ENCODE data around the gene S100A2.
"Not testable (repeated sequence)": the region's sequence is repeated elsewhere in the genome, so short reads cannot be mapped to it uniquely, and the experiment has no call there.

Gene S100A2

GRCh38 chr1:153587314-153587713 lies 21.7 kb upstream of the S100A2 start:
- no peak overlapping the region for H3K4me3 ChIP-seq (ENCODE audit: severe bottlenecking)
- ATAC-seq (ENCODE audit: low read depth) (no peak), DNase-seq (ENCODE audit: low spot score) (no peak)
- no peak overlapping the region for H3K27ac ChIP-seq (ENCODE audit: poor library complexity, severe bottlenecking)
- H3K36me3 ChIP-seq (ENCODE audit: low read depth): no peaks in the 10 kb centered on the region
- TF ChIP-seq, protein P1, sequence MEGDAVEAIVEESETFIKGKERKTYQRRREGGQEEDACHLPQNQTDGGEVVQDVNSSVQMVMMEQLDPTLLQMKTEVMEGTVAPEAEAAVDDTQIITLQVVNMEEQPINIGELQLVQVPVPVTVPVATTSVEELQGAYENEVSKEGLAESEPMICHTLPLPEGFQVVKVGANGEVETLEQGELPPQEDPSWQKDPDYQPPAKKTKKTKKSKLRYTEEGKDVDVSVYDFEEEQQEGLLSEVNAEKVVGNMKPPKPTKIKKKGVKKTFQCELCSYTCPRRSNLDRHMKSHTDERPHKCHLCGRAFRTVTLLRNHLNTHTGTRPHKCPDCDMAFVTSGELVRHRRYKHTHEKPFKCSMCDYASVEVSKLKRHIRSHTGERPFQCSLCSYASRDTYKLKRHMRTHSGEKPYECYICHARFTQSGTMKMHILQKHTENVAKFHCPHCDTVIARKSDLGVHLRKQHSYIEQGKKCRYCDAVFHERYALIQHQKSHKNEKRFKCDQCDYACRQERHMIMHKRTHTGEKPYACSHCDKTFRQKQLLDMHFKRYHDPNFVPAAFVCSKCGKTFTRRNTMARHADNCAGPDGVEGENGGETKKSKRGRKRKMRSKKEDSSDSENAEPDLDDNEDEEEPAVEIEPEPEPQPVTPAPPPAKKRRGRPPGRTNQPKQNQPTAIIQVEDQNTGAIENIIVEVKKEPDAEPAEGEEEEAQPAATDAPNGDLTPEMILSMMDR (IDR thresholded peaks at IDR 0.05; ENCODE audit: poor library complexity, severe bottlenecking): no peak
- no peaks in the 10 kb centered on the region for H3K9me3 ChIP-seq (ENCODE audit: severe bottlenecking)
- no peaks in the 10 kb centered on the region for H3K27me3 ChIP-seq (ENCODE audit: insufficient read depth, poor library complexity, severe bottlenecking)
- peaks cover 3% of the 10 kb centered on the region for H3K4me1 ChIP-seq (ENCODE audit: insufficient read depth, poor library complexity, severe bottlenecking)

DNA sequence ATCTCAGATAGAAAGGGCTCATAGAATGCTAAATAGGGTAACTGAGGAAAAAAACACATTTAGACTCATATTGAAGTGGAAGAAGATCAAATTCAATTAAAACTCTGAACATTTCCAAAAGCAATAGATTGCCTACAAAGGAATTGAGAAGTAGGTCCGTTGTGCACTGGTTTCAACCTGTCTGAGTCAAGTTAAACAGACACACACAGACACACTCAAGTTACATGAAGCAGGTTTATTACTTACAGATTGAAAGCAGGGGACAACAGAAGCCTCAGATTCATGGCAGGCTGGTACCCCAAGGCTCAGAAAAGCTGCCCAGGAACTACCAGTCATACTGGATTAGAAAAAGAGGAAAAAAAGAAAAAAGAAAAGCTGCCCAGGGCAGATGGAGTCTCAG lies 20.7 kb upstream of the S100A2 start:
- no peaks in the 10 kb centered on the region for H3K27me3 ChIP-seq (ENCODE audit: insufficient read depth, poor library complexity, severe bottlenecking)
- no peak overlapping the region for H3K4me3 ChIP-seq (ENCODE audit: severe bottlenecking)
- H3K36me3 ChIP-seq (ENCODE audit: low read depth): no peaks in the 10 kb centered on the region
- H3K4me1 ChIP-seq (ENCODE audit: insufficient read depth, poor library complexity, severe bottlenecking): peaks cover 3% of the 10 kb centered on the region
- DNase-seq (ENCODE audit: low spot score) (no peak), ATAC-seq (ENCODE audit: low read depth) (no peak)
- H3K27ac ChIP-seq (ENCODE audit: poor library complexity, severe bottlenecking): no peak overlapping the region
- TF ChIP-seq, protein P1 (IDR thresholded peaks at IDR 0.05; ENCODE audit: poor library complexity, severe bottlenecking): no peak
- H3K9me3 ChIP-seq (ENCODE audit: severe bottlenecking): no peaks in the 10 kb centered on the region

DNA sequence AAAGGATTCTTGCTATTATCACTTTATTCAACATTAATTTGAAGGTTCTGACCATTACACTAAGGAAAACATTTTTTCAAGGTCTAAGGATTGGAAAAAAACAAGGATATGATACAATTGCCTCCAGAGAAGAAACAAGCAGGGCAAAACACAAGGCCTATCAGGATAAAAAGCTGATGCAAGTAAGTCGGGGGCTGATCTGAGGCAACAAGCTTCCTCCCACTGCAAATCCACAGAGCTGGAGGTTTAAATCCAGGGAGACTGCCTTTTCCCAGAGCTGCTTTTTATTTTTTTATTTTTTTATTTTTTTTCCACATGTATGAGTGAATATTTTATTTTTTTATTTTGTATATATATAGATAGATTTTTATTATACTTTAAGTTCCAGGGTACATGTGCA lies 19.4 kb upstream of the S100A2 start:
- TF ChIP-seq, protein P1 (IDR thresholded peaks at IDR 0.05; ENCODE audit: poor library complexity, severe bottlenecking): no peak
- DNase-seq (ENCODE audit: low spot score): no peak
- H3K27me3 ChIP-seq (ENCODE audit: insufficient read depth, poor library complexity, severe bottlenecking): no peaks in the 10 kb centered on the region

DNA sequence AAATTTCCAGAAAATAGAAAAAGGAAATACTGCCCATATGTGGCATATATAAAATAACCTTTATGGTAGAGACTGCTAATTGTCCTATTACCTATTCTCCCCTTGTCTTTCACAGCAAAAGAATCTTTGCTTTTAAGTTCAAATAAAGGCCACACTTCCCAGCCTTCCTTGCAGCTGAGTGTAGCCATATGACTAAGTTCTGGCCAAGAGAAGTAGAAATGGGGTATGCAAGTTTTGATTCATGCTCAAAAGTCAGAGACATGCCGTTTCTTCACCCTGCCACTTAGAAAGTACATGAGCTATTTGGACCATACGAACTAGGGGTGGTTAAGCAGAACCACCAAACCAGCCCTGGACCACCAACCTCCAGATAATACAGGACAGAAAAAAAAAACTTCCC lies 18.3 kb upstream of the S100A2 start:
- no peak overlapping the region for H3K27ac ChIP-seq (ENCODE audit: poor library complexity, severe bottlenecking)
- TF ChIP-seq, protein P1 (IDR thresholded peaks at IDR 0.05; ENCODE audit: poor library complexity, severe bottlenecking): no peak
- H3K9me3 ChIP-seq (ENCODE audit: severe bottlenecking): no peaks in the 10 kb centered on the region
- H3K36me3 ChIP-seq (ENCODE audit: low read depth): no peaks in the 10 kb centered on the region
- no peak for DNase-seq (ENCODE audit: low spot score)
- no peak for ATAC-seq (ENCODE audit: low read depth)
- H3K27me3 ChIP-seq (ENCODE audit: insufficient read depth, poor library complexity, severe bottlenecking): no peaks in the 10 kb centered on the region
- H3K4me1 ChIP-seq (ENCODE audit: insufficient read depth, poor library complexity, severe bottlenecking): peaks cover 3% of the 10 kb centered on the region
- H3K4me3 ChIP-seq (ENCODE audit: severe bottlenecking): no peak overlapping the region

More for the DNA sequence above, 19.4 kb upstream of the S100A2 start:
- peaks cover 3% of the 10 kb centered on the region for H3K4me1 ChIP-seq (ENCODE audit: insufficient read depth, poor library complexity, severe bottlenecking)
- no peak overlapping the region for H3K4me3 ChIP-seq (ENCODE audit: severe bottlenecking)
- no peak overlapping the region for H3K27ac ChIP-seq (ENCODE audit: poor library complexity, severe bottlenecking)
- H3K36me3 ChIP-seq (ENCODE audit: low read depth): no peaks in the 10 kb centered on the region
- no peak for ATAC-seq (ENCODE audit: low read depth)
- H3K9me3 ChIP-seq (ENCODE audit: severe bottlenecking): no peaks in the 10 kb centered on the region

- ATAC-seq (ENCODE audit: low read depth); DNase-seq (ENCODE audit: low spot score); H3K27me3 ChIP-seq (ENCODE audit: insufficient read depth, poor library complexity, severe bottlenecking); H3K4me3 ChIP-seq (ENCODE audit: severe bottlenecking); H3K36me3 ChIP-seq (ENCODE audit: low read depth); H3K9me3 ChIP-seq (ENCODE audit: severe bottlenecking); H3K4me1 ChIP-seq (ENCODE audit: insufficient read depth, poor library complexity, severe bottlenecking); H3K27ac ChIP-seq (ENCODE audit: poor library complexity, severe bottlenecking): not testable (repeated sequence)
Measured at GRCh38 chr1:153583514-153583913, 17.9 kb upstream of the S100A2 start.

- H3K27ac ChIP-seq (ENCODE audit: poor library complexity, severe bottlenecking); H3K9me3 ChIP-seq (ENCODE audit: severe bottlenecking); DNase-seq (ENCODE audit: low spot score); H3K36me3 ChIP-seq (ENCODE audit: low read depth); H3K27me3 ChIP-seq (ENCODE audit: insufficient read depth, poor library complexity, severe bottlenecking); H3K4me3 ChIP-seq (ENCODE audit: severe bottlenecking); H3K4me1 ChIP-seq (ENCODE audit: insufficient read depth, poor library complexity, severe bottlenecking); ATAC-seq (ENCODE audit: low read depth): not testable (repeated sequence)
Measured at GRCh38 chr1:153582836-153583235, 17.2 kb upstream of the S100A2 start.

All from RWPE2 (cell line).